Activated CD4-positive, alpha-beta T cell treated with anti-CD3 and anti-CD28 coated beads, Interleukin-2, amount 10 ng/mL, durations not matched to agents 24 days and 14 days (primary cell): ENCODE measurements around the gene EYA2. TPM values are rescaled to one million over a fixed set of nuclear protein-coding genes. Genes with fewer than 3 reads are reported as not detected.

Experiments
- DNase-seq: peaks from one replicate; pipeline ENCODE4 v3.0.0; 2022
- H3K27ac Mint-ChIP-seq: one replicate; pipeline ENCODE4 v1.8.0; 2022; ENCODE audit warnings: mild to moderate bottlenecking, mixed read lengths
- H3K27me3 Mint-ChIP-seq: one replicate; pipeline ENCODE4 v1.8.0; 2022; ENCODE audit warnings: mixed read lengths
- H3K36me3 Mint-ChIP-seq: one replicate; pipeline ENCODE4 v1.8.0; 2022; ENCODE audit warnings: low read depth, mild to moderate bottlenecking, mixed read lengths
- H3K4me1 Mint-ChIP-seq: one replicate; pipeline ENCODE4 v1.8.0; 2021; ENCODE audit warnings: mixed read lengths
- H3K4me3 Mint-ChIP-seq: one replicate; pipeline ENCODE4 v1.8.0; 2022; ENCODE audit warnings: mild to moderate bottlenecking, moderate library complexity, mixed read lengths
- H3K9me3 Mint-ChIP-seq: one replicate; pipeline ENCODE4 v1.8.0; 2021; ENCODE audit warnings: mixed read lengths
- intact Hi-C: fragments of 100-400 bp; cut with micrococcal nuclease; formaldehyde crosslinking; loops from one replicate; pipeline ENCODE4 v1.15.1; 2023
- total RNA-seq: library from RNA; stranded (reverse); gene quantifications from 2 replicates; pipeline ENCODE4 v1.2.3, GENCODE V29; 2022

Gene EYA2
- total RNA-seq, 1 donor from 2014 or later = not detected

GRCh38 chr20:46943861-46944591, 49.4 kb downstream of the EYA2 start:
- H3K27me3 Mint-ChIP-seq = peaks cover 16% of the 10 kb centered on the region
- no peak for DNase-seq
- no peaks in the 10 kb centered on the region for H3K4me1 Mint-ChIP-seq
- H3K27ac Mint-ChIP-seq = no peak overlapping the region
- no peaks in the 10 kb centered on the region for H3K36me3 Mint-ChIP-seq
- H3K4me3 Mint-ChIP-seq = no peak overlapping the region
- no peaks in the 10 kb centered on the region for H3K9me3 Mint-ChIP-seq
- intact Hi-C loops = no loop called here

GRCh38 chr20:46945465-46945864, 50.8 kb downstream of the EYA2 start:
- no peak overlapping the region for H3K4me3 Mint-ChIP-seq
- intact Hi-C loops = no loop called here
- peaks cover 21% of the 10 kb centered on the region for H3K27me3 Mint-ChIP-seq
- H3K9me3 Mint-ChIP-seq = no peaks in the 10 kb centered on the region
- no peak for DNase-seq
- no peaks in the 10 kb centered on the region for H3K36me3 Mint-ChIP-seq
- H3K27ac Mint-ChIP-seq = no peak overlapping the region
- no peaks in the 10 kb centered on the region for H3K4me1 Mint-ChIP-seq

DNA sequence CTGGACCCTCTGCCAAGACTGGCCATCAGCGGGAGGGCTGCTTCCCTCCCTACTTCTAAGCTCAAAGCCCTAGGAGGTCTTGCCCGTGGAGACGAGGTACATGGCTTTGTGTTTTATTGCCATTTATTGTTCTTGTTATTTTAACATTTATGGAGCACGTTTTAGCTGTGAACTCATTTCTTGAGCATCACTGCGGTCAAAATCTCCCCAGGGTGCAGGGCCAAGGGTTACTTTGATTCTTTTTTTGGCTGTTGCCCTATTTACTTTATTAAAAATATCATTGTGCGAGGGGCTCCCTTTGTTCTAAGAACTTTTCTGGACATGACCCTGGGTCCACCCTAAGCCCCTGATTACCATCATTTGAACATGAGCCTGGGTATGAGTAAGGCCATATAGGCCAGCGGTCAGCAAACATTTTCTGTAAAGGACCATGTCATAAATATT, 51.6 kb downstream of the EYA2 start:
- no peaks in the 10 kb centered on the region for H3K4me1 Mint-ChIP-seq
- no peaks in the 10 kb centered on the region for H3K9me3 Mint-ChIP-seq
- peaks cover 21% of the 10 kb centered on the region for H3K27me3 Mint-ChIP-seq
- H3K36me3 Mint-ChIP-seq = no peaks in the 10 kb centered on the region
- DNase-seq = no peak
- no peak overlapping the region for H3K27ac Mint-ChIP-seq
- intact Hi-C loops = no loop called here
- H3K4me3 Mint-ChIP-seq = no peak overlapping the region

DNA sequence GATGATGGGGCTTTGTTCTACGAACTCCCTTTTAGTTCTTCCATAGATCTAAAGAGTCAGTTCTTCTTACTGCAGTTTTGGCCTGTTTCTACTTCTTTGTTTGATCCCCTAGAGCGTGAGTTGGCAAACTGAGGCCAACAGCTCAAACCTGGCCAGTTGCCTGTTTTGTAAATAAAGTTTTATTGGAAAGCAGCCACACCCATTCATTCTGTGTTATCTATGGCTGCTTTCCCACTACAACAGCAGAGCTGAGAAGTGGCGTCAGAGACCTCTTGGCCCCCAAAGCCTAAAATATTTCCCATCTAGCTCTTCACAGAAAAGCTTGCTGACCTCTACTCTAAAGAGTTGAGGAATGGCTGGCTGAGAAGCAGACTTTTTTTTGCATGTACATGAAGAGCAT, 52.2 kb downstream of the EYA2 start:
- no peaks in the 10 kb centered on the region for H3K36me3 Mint-ChIP-seq
- no peak overlapping the region for H3K4me3 Mint-ChIP-seq
- H3K4me1 Mint-ChIP-seq = peaks cover 3% of the 10 kb centered on the region
- no peaks in the 10 kb centered on the region for H3K9me3 Mint-ChIP-seq
- intact Hi-C loops = no loop called here
- no peak for DNase-seq
- no peak overlapping the region for H3K27ac Mint-ChIP-seq
- H3K27me3 Mint-ChIP-seq = peaks cover 20% of the 10 kb centered on the region

GRCh38 chr20:46948081-46948480, 53.4 kb downstream of the EYA2 start:
- peaks cover 6% of the 10 kb centered on the region for H3K4me1 Mint-ChIP-seq
- H3K27me3 Mint-ChIP-seq = peaks cover 23% of the 10 kb centered on the region
- no peak for DNase-seq
- no peak overlapping the region for H3K4me3 Mint-ChIP-seq
- H3K9me3 Mint-ChIP-seq = no peaks in the 10 kb centered on the region
- no peak overlapping the region for H3K27ac Mint-ChIP-seq
- H3K36me3 Mint-ChIP-seq = no peaks in the 10 kb centered on the region
- intact Hi-C loops = no loop called here

- DNase-seq = no peak
- Mint-ChIP-seq H3K27ac (no peak overlapping the region), H3K27me3 (peaks cover 21% of the 10 kb centered on the region), H3K36me3 (no peaks in the 10 kb centered on the region), H3K4me1 (peaks cover 6% of the 10 kb centered on the region), H3K4me3 (no peak overlapping the region), H3K9me3 (peaks cover 3% of the 10 kb centered on the region)
- intact Hi-C loops = no loop called here
Measured at GRCh38 chr20:46951405-46951804, 56.8 kb downstream of the EYA2 start.

DNA sequence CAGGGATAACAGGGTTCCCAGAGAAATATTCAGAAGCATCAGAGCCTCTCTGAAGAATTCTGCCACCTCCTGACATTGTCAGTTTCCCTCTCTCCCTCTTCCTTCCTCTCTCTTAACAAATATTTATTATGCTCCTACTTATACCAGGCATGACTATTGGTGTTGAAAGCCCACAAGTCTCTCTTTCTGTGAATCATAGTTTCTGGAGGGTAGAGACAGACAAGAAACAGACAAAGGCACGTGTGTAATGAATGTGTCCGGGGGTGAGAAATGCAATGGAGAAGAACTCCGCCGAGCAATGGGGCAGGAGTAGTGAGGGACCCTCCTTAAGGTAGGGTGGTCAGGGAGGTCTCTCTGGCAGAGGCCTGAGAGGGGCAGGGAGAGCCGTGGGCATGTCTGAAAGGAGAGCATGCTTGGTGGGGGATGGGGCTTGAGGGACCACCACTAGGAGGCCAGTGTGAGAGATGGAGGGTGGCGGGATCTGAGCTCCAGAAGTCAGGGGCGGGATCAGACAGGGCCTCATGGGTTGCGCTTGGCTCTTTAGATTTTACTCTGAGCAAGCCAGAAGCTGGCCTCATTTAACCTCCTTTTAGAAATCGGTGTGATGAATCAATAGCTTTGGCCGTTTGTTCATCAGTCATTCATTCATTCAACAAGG, 57.3 kb downstream of the EYA2 start:
- Mint-ChIP-seq H3K27me3 (peaks cover 20% of the 10 kb centered on the region), H3K36me3 (no peaks in the 10 kb centered on the region), H3K27ac (peak overlapping the region; percentile 8), H3K9me3 (peaks cover 5% of the 10 kb centered on the region), H3K4me1 (peaks cover 6% of the 10 kb centered on the region), H3K4me3 (no peak overlapping the region)
- intact Hi-C loops = no loop called here
- no peak for DNase-seq

- no peak overlapping the region for H3K4me3 Mint-ChIP-seq
- peaks cover 9% of the 10 kb centered on the region for H3K9me3 Mint-ChIP-seq
- peaks cover 20% of the 10 kb centered on the region for H3K27me3 Mint-ChIP-seq
- no peak overlapping the region for H3K27ac Mint-ChIP-seq
- no peaks in the 10 kb centered on the region for H3K36me3 Mint-ChIP-seq
- intact Hi-C loops = no loop called here
- peaks cover 6% of the 10 kb centered on the region for H3K4me1 Mint-ChIP-seq
- no peak for DNase-seq
Measured at GRCh38 chr20:46953596-46953995, 59.0 kb downstream of the EYA2 start.

DNA sequence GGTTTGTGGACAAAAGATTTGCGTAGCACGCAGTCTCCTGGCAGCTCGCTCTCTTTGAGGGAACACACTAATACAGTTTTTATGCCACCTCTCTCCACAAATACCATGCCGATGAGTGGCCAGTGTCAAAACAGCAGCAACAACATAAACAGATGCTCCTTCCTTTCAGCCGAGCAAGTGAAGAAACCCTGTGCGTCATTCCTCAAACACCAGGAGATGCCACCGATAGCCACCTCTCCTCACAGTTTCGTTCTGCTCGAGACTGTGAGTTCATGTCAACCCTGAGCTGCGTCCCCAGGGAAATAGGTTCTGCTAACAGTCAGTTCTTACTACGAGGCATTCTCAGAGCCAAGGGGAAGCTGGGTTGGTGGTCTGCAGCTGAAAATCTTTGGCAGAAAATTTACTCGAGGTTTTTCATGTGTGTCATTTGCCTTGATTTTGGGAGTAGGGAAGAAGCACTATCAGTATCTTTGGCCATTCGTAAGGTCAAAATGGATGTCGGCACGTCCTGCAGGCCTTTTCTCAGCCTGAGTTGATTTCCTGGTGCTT, 59.9 kb downstream of the EYA2 start:
- H3K9me3 Mint-ChIP-seq = peaks cover 9% of the 10 kb centered on the region
- H3K4me3 Mint-ChIP-seq = no peak overlapping the region
- H3K36me3 Mint-ChIP-seq = no peaks in the 10 kb centered on the region

DNA sequence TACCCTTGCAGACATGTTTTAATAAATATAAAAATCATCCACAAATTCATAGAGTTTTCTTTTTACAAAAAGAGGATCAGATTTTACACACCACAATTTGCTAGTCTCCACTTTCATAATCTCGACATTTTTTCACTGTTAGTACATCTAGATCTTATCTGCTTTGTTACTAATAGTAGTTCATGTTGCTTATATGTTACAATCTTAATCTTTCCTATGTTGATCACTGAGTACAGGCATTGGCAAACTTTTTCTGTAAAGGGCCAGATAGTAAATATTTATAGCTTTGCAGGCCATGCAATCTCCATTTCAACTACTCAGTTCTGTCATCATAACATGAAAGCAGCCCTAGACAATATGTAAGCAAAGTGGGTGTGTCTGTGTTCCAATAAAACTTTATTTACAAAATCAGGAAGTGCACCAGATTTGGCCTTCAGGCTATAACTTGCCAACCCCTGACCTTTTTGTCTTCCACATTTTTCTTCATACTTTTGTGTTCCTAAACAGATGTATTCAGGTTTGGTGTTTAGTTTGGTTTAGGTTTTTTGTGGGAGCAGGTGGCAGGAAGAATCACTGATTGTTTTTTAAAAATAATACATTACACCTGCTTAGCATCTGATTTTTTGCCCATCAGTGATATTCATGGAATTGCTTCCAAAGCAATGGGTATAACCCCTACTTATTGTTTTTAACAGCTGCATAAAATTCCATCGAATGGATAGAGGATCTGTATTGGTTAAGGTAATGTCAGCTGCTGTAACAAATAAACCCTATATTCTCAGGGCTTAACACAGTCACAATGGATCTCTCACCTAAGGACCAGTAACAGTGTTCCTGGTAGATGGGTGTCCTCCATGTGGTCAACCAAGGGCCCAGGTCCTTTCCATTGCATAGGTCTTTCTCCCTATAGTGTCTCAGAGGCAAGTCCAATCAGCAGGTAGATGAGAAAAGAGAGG, 61.2 kb downstream of the EYA2 start:
- no peak for DNase-seq
- Mint-ChIP-seq H3K4me1 (peaks cover 8% of the 10 kb centered on the region), H3K9me3 (peaks cover 9% of the 10 kb centered on the region), H3K4me3 (no peak overlapping the region), H3K36me3 (no peaks in the 10 kb centered on the region), H3K27me3 (peaks cover 18% of the 10 kb centered on the region), H3K27ac (no peak overlapping the region)
- intact Hi-C loops = no loop called here

More for the DNA sequence above, 59.9 kb downstream of the EYA2 start:
- peaks cover 8% of the 10 kb centered on the region for H3K4me1 Mint-ChIP-seq
- no peak overlapping the region for H3K27ac Mint-ChIP-seq
- no peak for DNase-seq
- H3K27me3 Mint-ChIP-seq = peaks cover 17% of the 10 kb centered on the region
- intact Hi-C loops = no loop called here

GRCh38 chr20:46959081-46959692, 64.5 kb downstream of the EYA2 start:
- no peak overlapping the region for H3K27ac Mint-ChIP-seq
- H3K27me3 Mint-ChIP-seq = peaks cover 20% of the 10 kb centered on the region
- intact Hi-C loops = no loop called here
- H3K4me1 Mint-ChIP-seq = peaks cover 2% of the 10 kb centered on the region
- no peak for DNase-seq
- H3K9me3 Mint-ChIP-seq = peaks cover 9% of the 10 kb centered on the region
- no peaks in the 10 kb centered on the region for H3K36me3 Mint-ChIP-seq
- no peak overlapping the region for H3K4me3 Mint-ChIP-seq

GRCh38 chr20:46959821-46960220, 65.2 kb downstream of the EYA2 start:
- no peak overlapping the region for H3K4me3 Mint-ChIP-seq
- intact Hi-C loops = no loop called here
- peaks cover 2% of the 10 kb centered on the region for H3K4me1 Mint-ChIP-seq
- DNase-seq = no peak
- H3K27me3 Mint-ChIP-seq = peaks cover 20% of the 10 kb centered on the region
- no peak overlapping the region for H3K27ac Mint-ChIP-seq
- peaks cover 9% of the 10 kb centered on the region for H3K9me3 Mint-ChIP-seq
- H3K36me3 Mint-ChIP-seq = no peaks in the 10 kb centered on the region

DNA sequence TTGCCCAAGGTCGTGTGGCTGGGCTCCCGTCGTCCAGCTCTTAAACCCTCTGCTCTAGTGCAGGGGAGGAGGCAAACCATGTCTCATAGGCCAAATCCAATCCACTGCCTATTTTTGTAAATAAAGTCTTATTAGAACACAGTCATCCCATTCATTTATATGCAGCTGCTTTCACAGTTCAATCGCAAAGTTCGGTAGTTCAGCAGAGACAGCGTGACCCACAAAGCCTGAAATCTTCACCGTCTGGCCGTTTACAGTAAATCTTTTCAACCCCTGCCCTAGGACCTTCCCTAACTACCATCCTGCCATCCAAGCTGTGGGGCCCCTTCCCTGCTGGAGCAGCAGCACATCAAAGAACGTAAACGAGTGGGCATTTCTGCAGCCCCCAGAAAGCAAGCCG, 65.9 kb downstream of the EYA2 start:
- Mint-ChIP-seq H3K4me3 (no peak overlapping the region), H3K4me1 (peaks cover 2% of the 10 kb centered on the region), H3K27ac (no peak overlapping the region), H3K9me3 (peaks cover 9% of the 10 kb centered on the region), H3K27me3 (peaks cover 20% of the 10 kb centered on the region), H3K36me3 (no peaks in the 10 kb centered on the region)
- no peak for DNase-seq
- intact Hi-C loops = no loop called here
